Spleen (tissue), 7 donors: ENCODE measurements around the gene KRTAP4-11.

Experiments
- CTCF ChIP-seq, 11 experiments: fragments of 200-600 bp in 7 of 11; fragments of 450-650 bp in 4 of 11; sonication (generic) in 4 of 11; IDR thresholded peaks in 8 of 11; conservative IDR thresholded peaks in 3 of 11; 1 replicate in 7 of 11; 2 replicates in 4 of 11; pipeline versions ENCODE4 v1.4.0 to v1.8.0; 2016 to 2021; ENCODE audit warnings: antibody characterized with exemption in 11 of 11, inconsistent platforms in 4 of 11, mild to moderate bottlenecking in 1 of 11
- POLR2A ChIP-seq, 3 donors: fragments of 450-650 bp; IDR thresholded peaks; one replicate each; pipeline ENCODE4 v1.5.1; 2017; ENCODE audit warnings: antibody characterized with exemption in 3 of 3, mild to moderate bottlenecking in 1 of 3
- donor health status: DM: no; HTN: no; CAD: no; lungs with moderate emphysema.
- donor health status: DM: no; HTN: no; CAD: no.
- donor health status: DM: no; HTN: no; CAD: no.

DNA sequence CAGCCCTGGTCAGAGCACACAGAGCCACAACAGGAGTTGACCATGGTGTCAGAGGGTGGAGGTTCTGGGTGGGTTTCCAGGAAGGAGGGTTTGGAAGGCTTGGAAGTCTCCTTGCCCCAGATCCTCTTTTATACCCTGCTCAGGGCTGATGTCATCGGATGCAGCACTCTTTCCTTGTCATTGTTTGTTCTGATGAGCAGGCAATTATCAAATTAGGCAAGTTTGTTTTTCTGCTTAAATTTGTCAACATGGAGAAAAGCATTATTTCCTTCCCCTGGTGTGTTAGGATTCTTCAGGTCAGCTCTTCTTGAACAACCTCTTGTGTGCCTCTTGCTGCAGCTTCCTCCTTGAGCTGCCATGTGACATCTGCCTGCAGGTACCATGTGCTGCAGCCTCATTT is 42.5 kb upstream of the KRTAP4-11 start, which contains the start of gene KRTAP4-4:
- TF ChIP-seq POLR2A (IDR thresholded peaks at IDR 0.05) = no peak
- TF ChIP-seq CTCF (IDR thresholded peaks at IDR 0.05 in 8 of 11, conservative IDR thresholded peaks at IDR 0.05 in 3 of 11) = no peak
